Omental fat pad (tissue), 4 donors: ENCODE measurements around the gene CSE1L. TPM values are rescaled to one million over a fixed set of nuclear protein-coding genes. Genes with fewer than 3 reads are reported as not detected.
"Not testable (repeated sequence)": the region's sequence is repeated elsewhere in the genome, so short reads cannot be mapped to it uniquely, and the experiment has no call there.

Experiments used
- ATAC-seq: fragments of 150-250 bp; one replicate; pipeline ENCODE4 v1.9.1; 2016; ENCODE audit warnings: mild to moderate bottlenecking, moderate library complexity; ENCODE audit not compliant: low FRiP score
- DNase-seq: peaks from one replicate; pipeline ENCODE4 v3.0.0-alpha.2; 2019; ENCODE audit warnings: low spot score
- total RNA-seq, 4 donors: library from RNA; depleted of rRNA; stranded (reverse); fragments of >200 nt; gene quantifications; one replicate each; pipeline ENCODE4 v1.1.0, GENCODE V29; 2016
- TF ChIP-seq, protein P1 (sequence below), 3 donors: fragments of 450-650 bp; IDR thresholded peaks; one replicate each; pipeline ENCODE4 v1.5.1; 2016 to 2017; ENCODE audit warnings: antibody characterized with exemption in 3 of 3, mild to moderate bottlenecking in 3 of 3, moderate library complexity in 2 of 3

The CSE1L gene
- 10 to 100 TPM; 29.9 to 37.8 (median 37.2) TPM for total RNA-seq

- ATAC-seq (peak; percentile 97), DNase-seq (peak; percentile 74)
- TF ChIP-seq, protein P1, sequence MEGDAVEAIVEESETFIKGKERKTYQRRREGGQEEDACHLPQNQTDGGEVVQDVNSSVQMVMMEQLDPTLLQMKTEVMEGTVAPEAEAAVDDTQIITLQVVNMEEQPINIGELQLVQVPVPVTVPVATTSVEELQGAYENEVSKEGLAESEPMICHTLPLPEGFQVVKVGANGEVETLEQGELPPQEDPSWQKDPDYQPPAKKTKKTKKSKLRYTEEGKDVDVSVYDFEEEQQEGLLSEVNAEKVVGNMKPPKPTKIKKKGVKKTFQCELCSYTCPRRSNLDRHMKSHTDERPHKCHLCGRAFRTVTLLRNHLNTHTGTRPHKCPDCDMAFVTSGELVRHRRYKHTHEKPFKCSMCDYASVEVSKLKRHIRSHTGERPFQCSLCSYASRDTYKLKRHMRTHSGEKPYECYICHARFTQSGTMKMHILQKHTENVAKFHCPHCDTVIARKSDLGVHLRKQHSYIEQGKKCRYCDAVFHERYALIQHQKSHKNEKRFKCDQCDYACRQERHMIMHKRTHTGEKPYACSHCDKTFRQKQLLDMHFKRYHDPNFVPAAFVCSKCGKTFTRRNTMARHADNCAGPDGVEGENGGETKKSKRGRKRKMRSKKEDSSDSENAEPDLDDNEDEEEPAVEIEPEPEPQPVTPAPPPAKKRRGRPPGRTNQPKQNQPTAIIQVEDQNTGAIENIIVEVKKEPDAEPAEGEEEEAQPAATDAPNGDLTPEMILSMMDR (IDR thresholded peaks at IDR 0.05) = no peak
These were observed at the start of gene CSE1L for GRCh38 chr20:49046087-49046900. CSE1L (plus strand) TSS chr20:49046312; CDS start chr20:49058464, 12,152 bp downstream.

GRCh38 chr20:48999890-49000870 is 45.9 kb upstream of the CSE1L start:
- TF ChIP-seq, protein P1 (IDR thresholded peaks at IDR 0.05) = no peak
- DNase-seq (no peak), ATAC-seq (no peak)

DNA sequence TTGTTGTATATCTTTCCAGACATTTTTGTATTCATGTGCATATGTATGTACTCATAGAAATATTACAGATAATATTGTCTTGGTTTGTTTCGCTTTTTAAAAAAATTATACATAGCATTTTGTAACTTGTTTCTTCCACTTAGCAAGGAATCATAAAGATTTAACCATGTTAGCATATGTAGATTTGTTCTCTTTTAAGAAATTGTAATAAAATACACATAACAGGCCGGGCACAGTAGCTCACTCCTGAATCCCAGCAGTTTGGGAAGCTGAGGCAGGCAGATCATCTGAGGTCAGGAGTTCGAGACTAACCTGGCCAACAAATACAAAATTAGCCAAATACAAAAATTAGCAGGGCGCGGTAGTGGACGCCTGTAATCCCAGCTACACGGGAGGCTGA is 44.4 kb upstream of the CSE1L start:
- TF ChIP-seq, protein P1 (IDR thresholded peaks at IDR 0.05) = no peak
- no peak for ATAC-seq
- no peak for DNase-seq

DNA sequence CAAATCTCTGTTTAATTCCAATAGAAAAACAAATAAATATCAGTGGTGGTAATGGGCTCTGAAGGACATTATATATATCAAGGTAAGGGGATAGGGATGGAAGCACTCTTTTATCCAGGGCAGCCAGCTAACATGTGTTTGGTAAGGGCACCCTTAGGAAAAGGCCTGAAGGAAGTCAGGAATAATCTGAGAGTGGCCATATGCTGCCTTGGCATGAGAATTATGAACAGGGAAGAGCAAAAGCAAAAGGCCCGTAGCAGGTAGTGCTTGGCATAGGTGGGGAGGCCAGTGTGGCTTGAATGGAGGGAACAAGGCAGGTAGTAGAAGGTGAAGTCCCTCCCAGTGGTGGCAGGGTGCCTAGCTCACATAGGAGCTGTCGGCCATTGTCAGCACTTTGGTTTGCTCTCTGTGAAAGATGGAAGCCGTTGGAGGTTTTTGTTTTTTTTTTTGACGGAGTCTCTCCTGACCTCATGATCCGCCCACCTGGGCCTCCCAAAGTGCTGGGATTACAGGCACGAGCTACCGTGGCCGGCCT is 39.6 kb upstream of the CSE1L start:
- ATAC-seq (no peak), DNase-seq (no peak)
- TF ChIP-seq, protein P1 (IDR thresholded peaks at IDR 0.05) = no peak

DNA sequence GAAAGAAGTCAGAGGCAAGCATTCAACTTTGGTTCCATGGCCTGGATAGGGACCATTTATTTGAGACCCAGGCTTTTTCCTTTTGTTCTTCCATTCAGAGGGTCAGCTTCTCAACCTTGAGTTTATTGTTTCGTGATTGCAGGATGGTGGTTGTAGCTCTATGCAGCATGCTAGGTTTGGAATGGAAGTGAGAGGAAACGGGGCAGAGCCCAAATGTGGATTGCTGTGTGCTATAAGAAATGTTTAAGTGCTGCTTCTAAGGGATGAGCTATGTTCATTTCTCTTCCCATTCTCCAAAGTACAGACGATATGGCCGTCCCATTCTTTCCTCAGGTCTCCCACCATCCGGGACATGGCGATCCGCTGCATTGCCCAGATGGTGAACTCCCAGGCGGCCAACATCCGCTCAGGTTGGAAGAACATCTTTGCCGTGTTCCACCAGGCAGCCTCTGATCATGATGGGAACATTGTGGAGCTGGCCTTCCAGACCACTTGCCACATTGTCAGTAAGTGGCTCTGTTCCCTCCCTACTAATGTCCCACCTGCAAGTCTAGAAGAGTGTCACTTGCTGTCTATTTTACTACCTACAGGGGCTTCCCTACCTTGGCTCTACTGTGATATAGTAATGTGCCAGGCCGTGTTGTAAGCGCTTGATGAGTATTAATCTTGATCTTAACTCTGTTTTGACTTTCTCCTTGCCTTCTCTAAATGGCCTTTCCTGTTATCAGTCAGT is 36.0 kb upstream of the CSE1L start:
- DNase-seq (no peak), ATAC-seq (no peak)
- TF ChIP-seq, protein P1 (IDR thresholded peaks at IDR 0.05) = no peak

DNA sequence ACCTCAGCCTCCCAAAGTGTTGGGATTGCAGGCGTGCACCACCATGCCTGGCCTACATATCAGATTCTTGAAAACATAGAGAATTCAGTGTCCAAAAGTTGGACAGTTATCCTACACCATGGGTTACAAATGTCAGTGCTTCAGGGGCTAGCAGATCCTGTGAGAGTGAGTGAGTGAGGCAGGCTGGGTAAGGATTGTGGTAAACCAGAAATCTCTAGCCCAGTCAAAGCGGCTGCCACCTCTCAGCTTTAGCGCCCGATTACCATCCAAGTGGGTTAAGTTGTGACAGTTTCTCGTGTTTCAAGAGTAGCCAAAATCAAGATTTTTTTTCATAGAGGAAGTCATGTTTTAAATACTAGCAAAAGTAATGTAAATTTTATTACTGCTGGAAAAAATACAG is 21.9 kb upstream of the CSE1L start:
- DNase-seq = no peak
- TF ChIP-seq, protein P1 (IDR thresholded peaks at IDR 0.05) = no peak
- no peak for ATAC-seq

DNA sequence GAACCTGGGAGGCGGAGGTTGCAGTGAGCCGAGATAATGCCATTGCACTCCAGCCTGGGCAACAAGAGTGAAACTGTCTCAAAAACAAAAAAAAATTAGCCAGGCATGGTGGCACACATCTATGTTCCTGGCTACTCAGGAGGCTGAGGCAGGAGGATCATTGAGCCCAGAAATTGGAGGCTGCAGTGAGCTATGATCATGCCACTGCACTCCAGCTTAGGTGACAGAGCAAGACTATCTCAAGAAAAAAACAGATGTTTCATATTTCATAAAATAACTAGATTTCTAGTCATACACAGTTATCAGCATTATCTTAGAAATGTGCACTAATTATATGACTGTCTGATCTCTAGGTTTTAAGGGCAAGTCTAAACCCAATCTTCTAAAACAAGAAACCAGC is 17.9 kb upstream of the CSE1L start:
- ATAC-seq, DNase-seq: not testable (repeated sequence)
